ENCODE data around the gene TUBB2B.

TUBB2B gene

GRCh38 chr6:3266170-3266569 is 38.7 kb upstream of the TUBB2B start:
- DNase-seq (ENCODE audit: low read depth), result no peak
- no peak overlapping the region for H3K4me3 ChIP-seq (ENCODE audit: low read length)
- H3K36me3 ChIP-seq (ENCODE audit: control insufficient read depth, insufficient read depth, low read length, severe bottlenecking), result peaks cover 54% of the 10 kb centered on the region
- H3K4me1 ChIP-seq (ENCODE audit: control insufficient read depth, insufficient read depth, low read length), result peaks cover 2% of the 10 kb centered on the region
- H3K9me3 ChIP-seq (ENCODE audit: control insufficient read depth, low read length), result no peaks in the 10 kb centered on the region
- H3K9ac ChIP-seq (ENCODE audit: low read length), result no peak overlapping the region
- no peaks in the 10 kb centered on the region for H3K27me3 ChIP-seq (replicated peaks; ENCODE audit: control insufficient read depth, insufficient read depth, low read length)

GRCh38 chr6:3265671-3266070 is 38.2 kb upstream of the TUBB2B start:
- DNase-seq (ENCODE audit: low read depth), result no peak
- Histone ChIP-seq H3K9ac (ENCODE audit: low read length) (no peak overlapping the region), H3K36me3 (ENCODE audit: control insufficient read depth, insufficient read depth, low read length, severe bottlenecking) (peaks cover 49% of the 10 kb centered on the region), H3K9me3 (ENCODE audit: control insufficient read depth, low read length) (no peaks in the 10 kb centered on the region), H3K27me3 (replicated peaks; ENCODE audit: control insufficient read depth, insufficient read depth, low read length) (no peaks in the 10 kb centered on the region), H3K4me1 (ENCODE audit: control insufficient read depth, insufficient read depth, low read length) (peaks cover 4% of the 10 kb centered on the region), H3K4me3 (ENCODE audit: low read length) (no peak overlapping the region)

GRCh38 chr6:3264356-3264755 is 36.9 kb upstream of the TUBB2B start:
- DNase-seq (ENCODE audit: low read depth), result no peak
- Histone ChIP-seq H3K27me3 (replicated peaks; ENCODE audit: control insufficient read depth, insufficient read depth, low read length) (no peaks in the 10 kb centered on the region), H3K36me3 (ENCODE audit: control insufficient read depth, insufficient read depth, low read length, severe bottlenecking) (peaks cover 38% of the 10 kb centered on the region), H3K9ac (ENCODE audit: low read length) (no peak overlapping the region), H3K4me3 (ENCODE audit: low read length) (no peak overlapping the region), H3K4me1 (ENCODE audit: control insufficient read depth, insufficient read depth, low read length) (peaks cover 15% of the 10 kb centered on the region), H3K9me3 (ENCODE audit: control insufficient read depth, low read length) (no peaks in the 10 kb centered on the region)

- no peak overlapping the region for H3K4me3 ChIP-seq (ENCODE audit: low read length)
- no peaks in the 10 kb centered on the region for H3K9me3 ChIP-seq (ENCODE audit: control insufficient read depth, low read length)
- peaks cover 27% of the 10 kb centered on the region for H3K36me3 ChIP-seq (ENCODE audit: control insufficient read depth, insufficient read depth, low read length, severe bottlenecking)
- DNase-seq (ENCODE audit: low read depth), result no peak
- H3K9ac ChIP-seq (ENCODE audit: low read length), result no peak overlapping the region
- no peaks in the 10 kb centered on the region for H3K27me3 ChIP-seq (replicated peaks; ENCODE audit: control insufficient read depth, insufficient read depth, low read length)
- H3K4me1 ChIP-seq (ENCODE audit: control insufficient read depth, insufficient read depth, low read length), result peaks cover 16% of the 10 kb centered on the region
Observed at GRCh38 chr6:3263096-3263495, 35.6 kb upstream of the TUBB2B start.

DNA sequence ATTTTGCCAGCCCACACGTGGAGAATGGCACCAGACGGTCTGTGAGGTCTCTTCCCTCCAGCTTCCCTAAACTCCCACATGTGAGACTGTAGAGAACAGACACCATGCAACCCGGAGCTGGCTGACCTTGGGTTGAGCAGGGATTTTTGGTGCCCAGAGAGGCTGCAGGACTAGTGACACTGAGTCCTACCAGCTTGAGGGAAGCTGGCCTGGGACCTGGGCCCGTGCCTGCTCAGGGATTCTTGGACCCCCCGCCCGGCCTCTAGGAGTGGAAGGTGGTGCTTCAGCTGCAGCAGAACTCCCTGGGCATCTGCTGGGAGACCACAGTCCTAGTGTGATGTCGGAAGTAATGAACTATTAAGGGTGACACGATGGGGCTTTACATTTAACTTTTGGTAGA is 34.5 kb upstream of the TUBB2B start:
- Histone ChIP-seq H3K36me3 (ENCODE audit: control insufficient read depth, insufficient read depth, low read length, severe bottlenecking) (peaks cover 18% of the 10 kb centered on the region), H3K9me3 (ENCODE audit: control insufficient read depth, low read length) (no peaks in the 10 kb centered on the region), H3K4me1 (ENCODE audit: control insufficient read depth, insufficient read depth, low read length) (peaks cover 16% of the 10 kb centered on the region), H3K9ac (ENCODE audit: low read length) (no peak overlapping the region), H3K4me3 (ENCODE audit: low read length) (no peak overlapping the region), H3K27me3 (replicated peaks; ENCODE audit: control insufficient read depth, insufficient read depth, low read length) (no peaks in the 10 kb centered on the region)
- DNase-seq (ENCODE audit: low read depth), result no peak

DNA sequence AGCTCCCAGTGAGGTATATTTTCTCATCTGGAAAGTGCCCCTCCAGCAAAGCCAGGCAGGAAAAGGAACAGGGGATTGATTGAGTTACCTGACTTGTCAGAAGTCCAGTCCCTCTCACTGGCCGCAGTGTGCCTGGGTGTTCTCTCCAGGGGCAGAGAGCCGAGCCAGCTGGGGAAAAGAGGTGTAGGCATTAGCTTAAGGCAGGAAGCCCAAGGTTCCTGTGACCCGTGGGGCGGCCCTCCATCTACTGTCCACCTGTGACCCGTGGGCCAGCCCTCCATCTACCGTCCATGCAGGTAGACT is 34.0 kb upstream of the TUBB2B start:
- H3K4me3 ChIP-seq (ENCODE audit: low read length), result no peak overlapping the region
- H3K36me3 ChIP-seq (ENCODE audit: control insufficient read depth, insufficient read depth, low read length, severe bottlenecking), result peaks cover 18% of the 10 kb centered on the region
- no peaks in the 10 kb centered on the region for H3K9me3 ChIP-seq (ENCODE audit: control insufficient read depth, low read length)
- H3K9ac ChIP-seq (ENCODE audit: low read length), result no peak overlapping the region
- H3K27me3 ChIP-seq (replicated peaks; ENCODE audit: control insufficient read depth, insufficient read depth, low read length), result no peaks in the 10 kb centered on the region
- peaks cover 16% of the 10 kb centered on the region for H3K4me1 ChIP-seq (ENCODE audit: control insufficient read depth, insufficient read depth, low read length)
- no peak for DNase-seq (ENCODE audit: low read depth)

GRCh38 chr6:3260772-3261517 is 33.5 kb upstream of the TUBB2B start:
- peaks cover 18% of the 10 kb centered on the region for H3K36me3 ChIP-seq (ENCODE audit: control insufficient read depth, insufficient read depth, low read length, severe bottlenecking)
- H3K4me3 ChIP-seq (ENCODE audit: low read length), result peak overlapping the region; percentile 31
- DNase-seq (ENCODE audit: low read depth), result no peak
- H3K27me3 ChIP-seq (replicated peaks; ENCODE audit: control insufficient read depth, insufficient read depth, low read length), result peaks cover 3% of the 10 kb centered on the region
- H3K9ac ChIP-seq (ENCODE audit: low read length), result no peak overlapping the region
- no peaks in the 10 kb centered on the region for H3K9me3 ChIP-seq (ENCODE audit: control insufficient read depth, low read length)
- H3K4me1 ChIP-seq (ENCODE audit: control insufficient read depth, insufficient read depth, low read length), result peaks cover 16% of the 10 kb centered on the region

- peaks cover 16% of the 10 kb centered on the region for H3K4me1 ChIP-seq (ENCODE audit: control insufficient read depth, insufficient read depth, low read length)
- H3K4me3 ChIP-seq (ENCODE audit: low read length), result peak overlapping the region; percentile 31
- H3K27me3 ChIP-seq (replicated peaks; ENCODE audit: control insufficient read depth, insufficient read depth, low read length), result peaks cover 3% of the 10 kb centered on the region
- H3K9ac ChIP-seq (ENCODE audit: low read length), result no peak overlapping the region
- no peaks in the 10 kb centered on the region for H3K9me3 ChIP-seq (ENCODE audit: control insufficient read depth, low read length)
- peaks cover 18% of the 10 kb centered on the region for H3K36me3 ChIP-seq (ENCODE audit: control insufficient read depth, insufficient read depth, low read length, severe bottlenecking)
- DNase-seq (ENCODE audit: low read depth), result no peak
Observed at GRCh38 chr6:3260296-3260695, 32.8 kb upstream of the TUBB2B start.

- H3K4me3 ChIP-seq (ENCODE audit: low read length), result peak overlapping the region; percentile 97
- peaks cover 12% of the 10 kb centered on the region for H3K36me3 ChIP-seq (ENCODE audit: control insufficient read depth, insufficient read depth, low read length, severe bottlenecking)
- peaks cover 16% of the 10 kb centered on the region for H3K4me1 ChIP-seq (ENCODE audit: control insufficient read depth, insufficient read depth, low read length)
- peak; percentile 64 for DNase-seq (ENCODE audit: low read depth)
- H3K27me3 ChIP-seq (replicated peaks; ENCODE audit: control insufficient read depth, insufficient read depth, low read length), result peaks cover 3% of the 10 kb centered on the region
- H3K9ac ChIP-seq (ENCODE audit: low read length), result peak overlapping the region; percentile 88
- H3K9me3 ChIP-seq (ENCODE audit: control insufficient read depth, low read length), result no peaks in the 10 kb centered on the region
Observed at GRCh38 chr6:3259491-3259958, 32.1 kb upstream of the TUBB2B start.

- Histone ChIP-seq H3K9me3 (ENCODE audit: control insufficient read depth, low read length) (no peaks in the 10 kb centered on the region), H3K9ac (ENCODE audit: low read length) (peak within 1 kb of the TSS; percentile 88), H3K27me3 (replicated peaks; ENCODE audit: control insufficient read depth, insufficient read depth, low read length) (peaks cover 3% of the 10 kb centered on the region), H3K36me3 (ENCODE audit: control insufficient read depth, insufficient read depth, low read length, severe bottlenecking) (peaks cover 6% of the 10 kb centered on the region), H3K4me1 (ENCODE audit: control insufficient read depth, insufficient read depth, low read length) (peaks cover 16% of the 10 kb centered on the region), H3K4me3 (ENCODE audit: low read length) (peak within 1 kb of the TSS; percentile 97)
- DNase-seq (ENCODE audit: low read depth), result peak; percentile 98
Observed at GRCh38 chr6:3258720-3259490, 31.5 kb upstream of the TUBB2B start, which contains the start of gene PSMG4. Gene PSMG4 (plus strand): TSS chr6:3258947. CDS start chr6:3259023, 76 bp downstream.

GRCh38 chr6:3258201-3258600 is 30.7 kb upstream of the TUBB2B start:
- Histone ChIP-seq H3K4me1 (ENCODE audit: control insufficient read depth, insufficient read depth, low read length) (peaks cover 16% of the 10 kb centered on the region), H3K27me3 (replicated peaks; ENCODE audit: control insufficient read depth, insufficient read depth, low read length) (peaks cover 3% of the 10 kb centered on the region), H3K36me3 (ENCODE audit: control insufficient read depth, insufficient read depth, low read length, severe bottlenecking) (no peaks in the 10 kb centered on the region), H3K9ac (ENCODE audit: low read length) (peak overlapping the region; percentile 55), H3K9me3 (ENCODE audit: control insufficient read depth, low read length) (no peaks in the 10 kb centered on the region), H3K4me3 (ENCODE audit: low read length) (peak overlapping the region; percentile 97)
- DNase-seq (ENCODE audit: low read depth), result no peak

Data from adipocyte (in vitro differentiated cells).